Measurements from ENCODE around the gene UBE2D2.

DNA sequence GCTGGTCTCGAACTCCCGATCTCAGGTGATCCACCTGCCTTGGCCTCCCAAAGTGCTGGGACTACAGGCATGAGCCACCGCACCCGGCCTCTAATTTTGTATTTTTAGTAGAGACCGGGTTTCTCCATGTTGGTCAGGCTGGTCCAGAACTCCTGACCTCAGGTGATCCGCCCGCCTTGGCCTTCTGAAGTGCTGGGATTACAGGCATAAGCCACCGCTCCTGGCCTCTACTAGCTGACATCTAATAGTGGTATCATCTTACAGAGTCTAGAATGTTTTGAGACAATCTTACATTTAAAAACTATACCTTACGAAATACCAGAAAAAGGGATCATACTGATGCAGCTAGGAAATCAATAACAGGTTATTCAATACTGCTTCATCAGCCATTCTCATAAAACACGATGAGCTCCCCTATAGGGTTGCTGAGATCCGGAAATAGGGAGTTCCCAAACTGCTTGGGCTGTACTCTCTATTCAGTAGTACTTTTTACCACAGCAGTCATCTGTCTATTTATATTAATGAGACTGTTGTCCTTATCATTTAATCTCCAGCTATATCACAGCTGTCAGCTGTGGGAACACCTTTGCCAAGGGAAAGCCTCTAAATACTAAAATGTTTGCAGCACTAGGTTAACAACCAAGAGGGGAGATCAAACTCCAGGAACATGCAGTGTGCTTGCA lies 8.1 kb upstream of the UBE2D2 start:
- no peak for TF ChIP-seq NBN (conservative IDR thresholded peaks at IDR 0.05)
- TF ChIP-seq POLR2A (IDR thresholded peaks at IDR 0.05; ENCODE audit: insufficient read depth in 1 of 2, low read depth in 2 of 2, low read length in 2 of 2), result no peak
- no peak for TF ChIP-seq NFATC3 (CRISPR knock-in tag; IDR thresholded peaks at IDR 0.05)
- TF ChIP-seq ZBTB1 (CRISPR knock-in tag; IDR thresholded peaks at IDR 0.05; ENCODE audit: borderline replicate concordance), result no peak
- TF ChIP-seq RXRA (CRISPR knock-in tag; IDR thresholded peaks at IDR 0.05), result no peak
- no peak for TF ChIP-seq STAT5B (CRISPR knock-in tag; IDR thresholded peaks at IDR 0.05)
- TF ChIP-seq HMGA1 (CRISPR knock-in tag; conservative IDR thresholded peaks at IDR 0.05), result no peak
- TF ChIP-seq ZNF446 (CRISPR knock-in tag; IDR thresholded peaks at IDR 0.05), result no peak
- TF ChIP-seq ZNF768 (CRISPR knock-in tag; IDR thresholded peaks at IDR 0.05), result no peak
- no peak for TF ChIP-seq RAD21 (CRISPR knock-in tag; IDR thresholded peaks at IDR 0.05)
- TF ChIP-seq SP5 (CRISPR knock-in tag; IDR thresholded peaks at IDR 0.05; ENCODE audit: borderline replicate concordance, low read depth), result no peak
